Thymus (tissue), 11 donors: ENCODE results near the gene TTC3. TPM values are rescaled to one million over a fixed set of nuclear protein-coding genes. Genes with fewer than 3 reads are reported as not detected.
A peak's percentile ranks its signal among the peaks of the same experiment; 100 is the strongest.
"Not testable (repeated sequence)": the region's sequence is repeated elsewhere in the genome, so short reads cannot be mapped to it uniquely, and the experiment has no call there.

Experiments
- DNase-seq, 9 donors: peaks; one replicate each; pipeline ENCODE4 v3.0.0-alpha.2; 2013; ENCODE audit warnings: low spot score in 9 of 9, low read depth in 6 of 9, missing footprints in 1 of 9
- H3K27ac ChIP-seq, 2 donors: one replicate each; pipeline ENCODE4 v1.5.1; 2013; ENCODE audit warnings: control low read depth in 1 of 2, low read depth in 1 of 2, low read length in 1 of 2, mild to moderate bottlenecking in 1 of 2, moderate library complexity in 1 of 2
- H3K27me3 ChIP-seq, 2 donors: one replicate each; pipeline ENCODE4 v1.5.1; 2013; ENCODE audit warnings: low read length in 1 of 2; ENCODE audit not compliant: control insufficient read depth in 2 of 2, insufficient read depth in 1 of 2
- H3K36me3 ChIP-seq, 2 donors: one replicate each; pipeline ENCODE4 v1.5.1; 2013; ENCODE audit warnings: low read length in 1 of 2, mild to moderate bottlenecking in 1 of 2, moderate library complexity in 1 of 2; ENCODE audit not compliant: control insufficient read depth in 2 of 2, insufficient read depth in 2 of 2
- H3K4me1 ChIP-seq, 2 donors: one replicate each; pipeline ENCODE4 v1.5.1; 2013; ENCODE audit warnings: low read length in 2 of 2; ENCODE audit not compliant: control insufficient read depth in 2 of 2, insufficient read depth in 2 of 2
- H3K4me3 ChIP-seq, 2 donors: one replicate each; pipeline ENCODE4 v1.5.1; 2013; ENCODE audit warnings: low read length in 2 of 2, control low read depth in 1 of 2, mild to moderate bottlenecking in 1 of 2
- H3K9me3 ChIP-seq, 2 donors: one replicate each; pipeline ENCODE4 v1.5.1; 2013; ENCODE audit warnings: low read length in 1 of 2, mild to moderate bottlenecking in 1 of 2; ENCODE audit not compliant: control insufficient read depth in 2 of 2, insufficient read depth in 1 of 2
- WGBS: extraction: QIAGEN DNeasy Blood & Tissue Kit; methylation state at CpG from one replicate; pipeline ENCODE4 v1.1.7; 2013; 5-methylcytosine and 5-hydroxymethylcytosine counted together
- polyA plus RNA-seq: library from polyadenylated mRNA; stranded (reverse); fragments of 200-250 nt; gene quantifications from one replicate; pipeline ENCODE4 v1.2.3, GENCODE V29; 2013
- total RNA-seq: library from RNA; stranded (reverse); fragments of 120-200 nt; gene quantifications from one replicate; pipeline ENCODE4 v1.2.4, GENCODE V29; 2013
- donor health status: healthy.

TTC3 gene
- total and polyA plus RNA-seq, 2 donors, result 37.7 to 80.2 TPM

DNA sequence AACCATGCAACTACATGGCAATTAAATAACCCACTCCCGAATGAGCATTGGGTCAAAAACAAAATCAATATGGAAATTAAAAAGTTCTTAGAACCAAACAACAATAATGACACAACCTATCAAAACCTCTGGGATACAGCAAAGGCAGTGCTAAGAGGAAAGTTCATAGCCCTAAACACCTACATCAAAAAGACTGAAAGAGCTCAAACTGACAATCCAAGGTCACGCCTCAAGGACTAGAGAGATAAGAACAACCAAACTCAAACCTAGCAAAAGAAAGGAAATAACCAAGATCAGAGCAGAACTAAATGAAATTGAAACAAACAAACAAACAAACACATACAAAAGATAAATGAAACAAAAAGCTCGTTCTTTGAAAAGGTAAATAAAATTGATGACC is 23.3 kb upstream of the TTC3 start:
- not testable (repeated sequence) for DNase-seq, H3K4me1 ChIP-seq
- WGBS, result 88% methylated on average over 3 of the region's 3 CpGs

GRCh38 chr21:37055271-37055855 is 17.7 kb upstream of the TTC3 start:
- Histone ChIP-seq H3K4me3 (no peak overlapping the region), H3K9me3 (no peaks in the 10 kb centered on the region), H3K27me3 (no peaks in the 10 kb centered on the region), H3K36me3 (no peaks in the 10 kb centered on the region), H3K4me1 (peaks cover under 1 to 6% of the 10 kb centered on the region in 2 donors), H3K27ac (no peak overlapping the region)
- 98% methylated on average over 2 of the region's 2 CpGs for WGBS
- DNase-seq, result no peak

More for the DNA sequence above, 23.3 kb upstream of the TTC3 start:
- not testable (repeated sequence) for H3K27me3 ChIP-seq, H3K27ac ChIP-seq, H3K9me3 ChIP-seq, H3K36me3 ChIP-seq, H3K4me3 ChIP-seq

DNA sequence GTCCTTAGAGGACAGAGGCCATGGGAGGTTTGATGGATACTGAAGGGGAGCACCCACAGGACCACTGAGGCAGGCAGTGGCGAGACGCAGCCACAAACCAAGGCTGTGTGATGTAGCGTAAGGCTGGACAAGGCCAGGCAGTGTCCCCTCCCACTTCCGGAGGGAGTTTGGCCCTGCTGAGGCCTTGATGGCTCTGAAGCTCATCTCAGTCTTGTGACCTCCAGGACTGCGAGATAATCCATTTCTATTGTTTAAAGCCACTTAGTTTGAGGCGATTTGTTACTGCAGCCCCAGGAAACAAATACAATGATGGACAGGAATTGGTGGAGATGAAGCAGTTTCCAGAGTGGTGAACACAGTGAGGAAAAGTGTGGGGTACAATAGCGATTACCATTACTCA is 15.4 kb upstream of the TTC3 start:
- Histone ChIP-seq H3K4me1 (peaks cover 2 to 11% of the 10 kb centered on the region in 2 donors), H3K36me3 (no peaks in the 10 kb centered on the region), H3K27ac (no peak overlapping the region), H3K27me3 (no peaks in the 10 kb centered on the region), H3K9me3 (no peaks in the 10 kb centered on the region), H3K4me3 (no peak overlapping the region)
- DNase-seq, result no peak
- 95% methylated on average over 7 of the region's 7 CpGs for WGBS

DNA sequence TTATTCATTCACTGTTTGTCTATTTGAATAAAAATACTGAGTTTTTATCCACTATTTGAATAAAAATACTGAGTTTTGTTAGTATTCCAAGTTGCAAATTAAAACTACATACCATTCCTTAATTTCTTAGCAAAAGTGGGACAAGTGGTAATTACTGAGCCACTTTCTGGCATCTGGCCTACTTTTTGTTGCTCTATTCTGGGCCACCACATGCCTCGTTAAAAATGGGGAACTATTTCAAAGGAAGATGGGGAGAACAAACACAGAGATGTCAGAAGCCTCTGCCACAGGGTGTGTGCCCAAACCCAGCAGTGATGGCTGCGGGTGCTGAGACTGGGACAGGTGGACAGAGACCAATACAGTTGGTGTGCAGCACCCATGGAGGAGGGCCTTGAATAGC is 14.8 kb upstream of the TTC3 start:
- Histone ChIP-seq H3K27ac (no peak overlapping the region), H3K36me3 (no peaks in the 10 kb centered on the region), H3K4me1 (peaks cover 2 to 11% of the 10 kb centered on the region in 2 donors), H3K4me3 (no peak overlapping the region), H3K9me3 (no peaks in the 10 kb centered on the region), H3K27me3 (no peaks in the 10 kb centered on the region)
- DNase-seq, result no peak
- 32% methylated on average over 2 of the region's 2 CpGs for WGBS

DNA sequence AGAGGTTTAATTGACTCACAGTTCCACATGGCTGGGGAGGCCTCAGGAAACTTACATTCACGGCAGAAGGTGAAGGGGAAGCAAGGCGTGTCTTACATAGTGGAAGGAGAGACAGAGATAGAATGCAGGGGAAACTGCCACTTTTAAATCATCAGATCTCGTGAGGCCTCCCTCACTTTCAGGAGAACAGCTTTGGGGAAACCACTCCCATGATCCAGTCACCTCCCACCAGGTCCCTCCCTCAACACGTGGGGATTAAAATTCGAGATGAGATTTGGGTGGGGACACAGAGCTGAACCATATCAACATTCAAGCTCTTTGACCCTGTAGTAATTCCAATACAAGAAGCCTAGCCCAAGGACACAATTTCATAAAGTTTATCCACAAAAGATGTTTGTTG is 13.9 kb upstream of the TTC3 start:
- H3K4me1 ChIP-seq, result peaks cover 2 to 11% of the 10 kb centered on the region in 2 donors
- no peaks in the 10 kb centered on the region for H3K27me3 ChIP-seq
- no peak overlapping the region for H3K27ac ChIP-seq
- H3K36me3 ChIP-seq, result no peaks in the 10 kb centered on the region
- H3K4me3 ChIP-seq, result no peak overlapping the region
- WGBS, result 83% methylated on average over 5 of the region's 5 CpGs
- no peak for DNase-seq
- H3K9me3 ChIP-seq, result no peaks in the 10 kb centered on the region

GRCh38 chr21:37060296-37060695 is 12.8 kb upstream of the TTC3 start:
- H3K27ac ChIP-seq, result peak overlapping the region in 1 of 2 donors; percentile 74

GRCh38 chr21:37061926-37062592 is 11.0 kb upstream of the TTC3 start:
- peaks cover 2 to 11% of the 10 kb centered on the region in 2 donors for H3K4me1 ChIP-seq
- no peak overlapping the region for H3K4me3 ChIP-seq
- H3K36me3 ChIP-seq, result peaks cover 0 to 5% of the 10 kb centered on the region in 2 donors
- no peaks in the 10 kb centered on the region for H3K27me3 ChIP-seq
- 90% methylated on average over 7 of the region's 7 CpGs for WGBS
- H3K27ac ChIP-seq, result no peak overlapping the region
- no peak for DNase-seq
- H3K9me3 ChIP-seq, result no peaks in the 10 kb centered on the region

More at GRCh38 chr21:37060296-37060695, 12.8 kb upstream of the TTC3 start:
- Histone ChIP-seq H3K4me1 (peaks cover 2 to 11% of the 10 kb centered on the region in 2 donors), H3K27me3 (no peaks in the 10 kb centered on the region), H3K4me3 (no peak overlapping the region), H3K36me3 (no peaks in the 10 kb centered on the region), H3K9me3 (no peaks in the 10 kb centered on the region)
- WGBS, result 88% methylated on average over 1 of the region's 1 CpG
- peak in 5 of 9 donors; percentile 42 to 75 (median 51) for DNase-seq

- DNase-seq, result no peak
- Histone ChIP-seq H3K27ac (no peak overlapping the region), H3K36me3 (peaks cover 0 to 9% of the 10 kb centered on the region in 2 donors), H3K9me3 (no peaks in the 10 kb centered on the region), H3K4me1 (peaks cover 2 to 11% of the 10 kb centered on the region in 2 donors), H3K27me3 (no peaks in the 10 kb centered on the region), H3K4me3 (no peak overlapping the region)
- 96% methylated on average over 6 of the region's 6 CpGs for WGBS
Observed at GRCh38 chr21:37062593-37062935, 10.5 kb upstream of the TTC3 start.

DNA sequence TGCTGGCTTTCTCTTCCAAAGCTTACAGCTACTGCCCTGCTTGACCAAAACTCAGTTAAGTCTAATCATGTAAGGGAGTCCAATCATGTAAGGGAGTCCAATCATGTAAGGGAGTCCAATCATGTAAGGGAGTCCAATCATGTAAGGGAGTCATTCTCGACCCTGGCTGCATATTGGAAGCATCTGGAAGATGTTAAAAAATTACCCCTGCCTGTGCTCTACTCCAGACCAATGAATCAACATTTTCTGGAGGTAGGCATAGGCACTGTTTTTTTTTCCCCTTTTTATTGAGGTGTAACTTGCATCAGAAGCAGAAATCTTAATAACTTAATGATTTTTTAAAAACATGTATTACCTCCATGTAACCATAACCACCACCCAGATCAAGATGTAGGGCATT is 9.6 kb upstream of the TTC3 start:
- no peak for DNase-seq
- peaks cover 2 to 11% of the 10 kb centered on the region in 2 donors for H3K4me1 ChIP-seq
- H3K27ac ChIP-seq, result no peak overlapping the region
- 95% methylated on average over 1 of the region's 1 CpG for WGBS
- H3K4me3 ChIP-seq, result no peak overlapping the region
- H3K27me3 ChIP-seq, result no peaks in the 10 kb centered on the region
- H3K36me3 ChIP-seq, result peaks cover 0 to 9% of the 10 kb centered on the region in 2 donors
- no peaks in the 10 kb centered on the region for H3K9me3 ChIP-seq
